ENCODE data around the gene KLHL17.

KLHL17 gene

DNA sequence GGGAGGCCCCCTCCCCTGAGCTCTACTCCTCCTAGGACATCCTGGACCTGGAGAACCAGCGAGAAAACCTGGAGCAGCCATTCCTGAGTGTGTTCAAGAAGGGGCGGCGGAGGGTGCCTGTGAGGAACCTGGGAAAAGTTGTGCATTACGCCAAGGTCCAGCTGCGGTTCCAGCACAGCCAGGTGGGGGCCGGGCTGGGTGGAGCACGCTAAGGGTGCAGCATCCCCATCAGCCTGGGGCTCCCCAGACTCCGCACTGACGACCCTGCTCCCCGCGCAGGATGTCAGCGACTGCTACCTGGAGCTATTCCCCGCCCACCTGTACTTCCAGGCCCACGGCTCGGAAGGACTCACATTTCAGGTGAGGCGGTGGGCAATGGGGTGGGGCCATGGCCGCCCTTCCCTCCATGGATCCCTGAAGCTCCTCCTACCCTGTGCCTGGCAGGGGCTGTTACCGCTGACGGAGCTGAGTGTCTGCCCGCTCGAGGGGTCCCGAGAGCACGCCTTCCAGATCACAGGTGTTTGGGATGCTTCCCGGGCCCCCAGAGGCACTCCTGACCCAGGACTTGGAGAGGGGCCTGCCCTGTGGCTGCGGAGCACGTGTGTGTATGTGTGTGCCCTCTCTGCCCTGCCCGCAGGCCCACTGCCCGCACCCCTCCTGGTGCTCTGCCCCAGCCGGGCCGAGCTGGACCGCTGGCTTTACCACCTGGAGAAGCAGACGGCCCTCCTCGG, 10.0 kb downstream of the KLHL17 start:
- TF ChIP-seq, protein P1, sequence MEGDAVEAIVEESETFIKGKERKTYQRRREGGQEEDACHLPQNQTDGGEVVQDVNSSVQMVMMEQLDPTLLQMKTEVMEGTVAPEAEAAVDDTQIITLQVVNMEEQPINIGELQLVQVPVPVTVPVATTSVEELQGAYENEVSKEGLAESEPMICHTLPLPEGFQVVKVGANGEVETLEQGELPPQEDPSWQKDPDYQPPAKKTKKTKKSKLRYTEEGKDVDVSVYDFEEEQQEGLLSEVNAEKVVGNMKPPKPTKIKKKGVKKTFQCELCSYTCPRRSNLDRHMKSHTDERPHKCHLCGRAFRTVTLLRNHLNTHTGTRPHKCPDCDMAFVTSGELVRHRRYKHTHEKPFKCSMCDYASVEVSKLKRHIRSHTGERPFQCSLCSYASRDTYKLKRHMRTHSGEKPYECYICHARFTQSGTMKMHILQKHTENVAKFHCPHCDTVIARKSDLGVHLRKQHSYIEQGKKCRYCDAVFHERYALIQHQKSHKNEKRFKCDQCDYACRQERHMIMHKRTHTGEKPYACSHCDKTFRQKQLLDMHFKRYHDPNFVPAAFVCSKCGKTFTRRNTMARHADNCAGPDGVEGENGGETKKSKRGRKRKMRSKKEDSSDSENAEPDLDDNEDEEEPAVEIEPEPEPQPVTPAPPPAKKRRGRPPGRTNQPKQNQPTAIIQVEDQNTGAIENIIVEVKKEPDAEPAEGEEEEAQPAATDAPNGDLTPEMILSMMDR (IDR thresholded peaks at IDR 0.05; ENCODE audit: low read depth, low read length), result no peak
- no peak for DNase-seq (ENCODE audit: extremely low read depth, low read depth)

DNA sequence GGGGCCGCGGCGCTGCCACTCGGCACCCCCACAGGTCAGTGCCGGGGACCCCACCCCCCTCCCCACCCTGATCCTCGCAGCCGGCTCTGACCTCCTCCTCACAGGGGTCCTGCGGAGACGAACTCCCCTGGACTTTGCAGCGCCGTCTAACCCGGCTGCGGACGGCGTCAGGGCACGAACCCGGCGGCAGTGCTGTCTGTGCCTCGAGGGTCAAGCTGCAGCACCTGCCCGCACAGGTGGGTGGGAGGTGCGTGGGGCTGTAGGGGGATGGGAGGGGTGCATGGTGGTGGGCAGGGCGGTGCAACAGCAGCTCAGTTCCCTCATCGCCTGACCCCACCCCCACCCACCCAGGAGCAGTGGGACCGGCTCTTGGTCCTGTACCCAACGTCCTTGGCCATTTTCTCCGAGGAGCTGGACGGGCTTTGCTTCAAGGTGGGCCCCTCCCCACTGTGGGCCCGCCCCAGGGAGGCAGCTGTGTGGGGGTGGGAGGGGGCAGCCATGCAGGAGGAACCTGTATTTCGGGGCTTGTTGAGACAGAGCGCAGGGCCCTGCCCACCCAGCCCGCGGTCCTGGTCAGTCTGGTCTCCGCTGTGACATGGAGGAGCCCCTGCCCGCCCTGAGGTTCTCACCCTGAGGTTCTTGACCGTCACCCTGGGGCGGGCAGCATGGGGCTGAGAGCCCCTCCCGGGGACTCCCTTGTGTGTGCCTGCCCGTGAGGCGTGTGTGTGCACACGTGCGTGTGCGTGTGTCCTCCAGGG, 10.8 kb downstream of the KLHL17 start:
- DNase-seq (ENCODE audit: extremely low read depth, low read depth), result no peak
- TF ChIP-seq, protein P1 (IDR thresholded peaks at IDR 0.05; ENCODE audit: low read depth, low read length), result no peak

DNA sequence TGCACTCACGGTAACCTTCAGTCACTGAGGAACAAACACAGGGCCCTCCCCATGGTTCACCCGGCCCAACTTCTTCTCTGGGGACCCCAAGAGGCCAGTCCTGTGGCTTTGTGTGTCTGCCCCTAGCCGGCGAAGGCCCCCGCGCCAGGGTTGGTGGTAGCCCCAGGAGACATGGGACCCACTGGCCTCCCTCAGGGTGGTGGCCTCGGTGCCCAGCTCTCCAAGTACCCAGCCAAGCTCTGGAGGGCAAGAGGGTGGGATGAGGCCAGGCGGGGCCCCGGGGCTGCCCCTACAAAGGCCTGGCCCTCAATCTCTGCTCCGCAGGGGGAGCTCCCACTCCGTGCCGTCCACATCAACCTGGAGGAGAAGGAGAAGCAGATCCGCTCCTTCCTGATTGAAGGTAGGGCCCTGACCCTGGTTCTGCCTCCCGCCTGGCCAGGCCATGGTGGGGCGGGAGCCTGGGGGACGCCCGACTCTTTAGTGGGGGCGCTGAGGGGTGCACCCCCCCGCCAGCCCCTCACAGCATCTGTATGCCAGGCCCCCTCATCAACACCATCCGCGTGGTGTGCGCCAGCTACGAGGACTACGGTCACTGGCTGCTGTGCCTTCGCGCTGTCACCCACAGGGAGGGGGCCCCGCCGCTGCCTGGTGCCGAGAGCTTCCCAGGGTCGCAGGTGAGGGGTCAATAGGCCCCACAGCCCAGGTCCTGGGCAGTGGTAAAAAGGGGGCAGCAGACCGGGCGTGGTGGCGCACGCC, 11.5 kb downstream of the KLHL17 start:
- DNase-seq (ENCODE audit: extremely low read depth, low read depth), result no peak
- TF ChIP-seq, protein P1 (IDR thresholded peaks at IDR 0.05; ENCODE audit: low read depth, low read length), result no peak

DNA sequence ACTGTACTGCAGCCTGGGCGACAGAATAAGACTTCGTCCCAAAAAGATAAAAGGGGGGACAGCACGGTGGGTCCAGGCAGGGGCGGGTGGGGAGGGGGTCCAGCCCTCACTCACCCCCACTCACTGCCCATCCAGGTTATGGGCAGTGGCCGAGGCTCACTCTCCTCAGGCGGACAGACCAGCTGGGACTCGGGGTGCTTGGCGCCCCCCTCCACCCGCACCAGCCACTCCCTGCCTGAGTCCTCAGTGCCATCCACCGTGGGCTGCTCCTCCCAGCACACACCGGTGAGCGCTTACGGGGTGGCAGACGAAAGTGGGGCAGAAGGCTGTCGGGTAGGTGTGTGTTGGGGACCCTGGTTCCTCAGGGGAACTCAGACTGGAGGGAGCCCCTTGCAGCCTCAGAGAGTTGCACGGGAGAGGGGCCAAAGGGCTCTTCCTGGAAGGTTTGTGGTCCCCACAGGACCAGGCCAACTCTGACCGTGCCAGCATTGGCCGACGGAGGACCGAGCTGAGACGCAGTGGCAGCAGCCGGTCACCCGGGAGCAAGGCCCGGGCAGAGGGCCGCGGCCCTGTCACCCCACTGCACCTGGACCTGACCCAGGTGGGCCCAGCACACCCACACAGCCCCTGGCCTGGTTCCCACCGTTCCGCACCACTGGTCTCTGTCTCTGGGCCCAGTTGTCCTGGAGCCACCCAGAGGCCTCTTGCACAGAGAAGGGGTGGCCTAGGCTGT, 12.5 kb downstream of the KLHL17 start:
- DNase-seq (ENCODE audit: extremely low read depth, low read depth), result no peak
- TF ChIP-seq, protein P1 (IDR thresholded peaks at IDR 0.05; ENCODE audit: low read depth, low read length), result no peak

DNA sequence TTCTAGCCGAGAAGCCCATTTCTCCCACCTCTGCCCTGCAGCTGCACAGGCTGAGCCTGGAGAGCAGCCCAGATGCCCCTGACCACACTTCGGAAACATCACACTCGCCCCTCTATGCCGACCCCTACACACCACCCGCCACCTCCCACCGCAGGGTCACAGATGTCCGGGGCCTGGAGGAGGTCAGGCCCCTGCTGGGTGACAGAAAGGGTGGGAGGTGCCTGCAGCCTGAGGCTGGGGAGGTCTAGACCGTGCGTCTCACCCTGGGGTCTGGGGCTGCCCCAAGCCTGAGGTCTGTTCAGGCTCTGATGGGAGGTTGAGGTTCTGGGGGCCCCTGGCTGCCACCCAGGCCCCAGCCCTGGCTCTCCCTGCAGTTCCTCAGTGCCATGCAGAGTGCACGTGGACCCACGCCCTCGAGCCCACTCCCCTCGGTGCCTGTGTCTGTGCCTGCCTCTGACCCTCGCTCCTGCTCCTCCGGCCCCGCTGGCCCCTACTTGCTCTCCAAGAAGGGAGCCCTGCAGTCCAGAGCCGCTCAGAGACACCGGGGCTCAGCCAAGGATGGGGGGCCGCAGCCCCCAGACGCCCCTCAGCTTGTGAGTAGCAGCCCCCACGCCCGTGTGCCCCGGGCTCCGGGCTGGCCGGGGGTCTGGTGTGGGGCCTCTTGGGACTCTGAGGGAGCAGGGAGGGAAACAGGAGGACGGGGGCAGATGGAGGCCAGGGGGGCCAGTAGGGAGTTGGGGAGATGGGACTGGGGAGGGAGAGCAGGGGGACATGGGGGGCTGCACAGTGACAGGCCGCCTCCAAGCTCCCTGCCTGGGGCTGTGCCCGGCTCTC, 13.3 kb downstream of the KLHL17 start:
- no peak for DNase-seq (ENCODE audit: extremely low read depth, low read depth)
- TF ChIP-seq, protein P1 (IDR thresholded peaks at IDR 0.05; ENCODE audit: low read depth, low read length), result no peak

DNA sequence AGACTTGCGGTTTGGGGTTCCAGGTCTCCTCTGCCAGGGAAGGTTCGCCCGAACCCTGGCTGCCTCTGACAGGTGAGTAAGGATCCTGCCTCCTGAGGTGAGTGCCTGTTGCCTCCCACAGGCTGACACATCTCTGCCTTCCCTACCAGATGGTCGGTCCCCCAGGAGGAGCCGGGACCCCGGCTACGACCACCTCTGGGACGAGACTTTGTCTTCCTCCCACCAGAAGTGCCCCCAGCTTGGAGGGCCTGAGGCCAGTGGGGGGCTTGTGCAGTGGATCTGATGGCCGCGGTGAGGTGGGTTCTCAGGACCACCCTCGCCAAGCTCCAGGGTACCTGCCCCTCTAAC, 13.9 kb downstream of the KLHL17 start:
- TF ChIP-seq, protein P1 (IDR thresholded peaks at IDR 0.05; ENCODE audit: low read depth, low read length), result no peak
- no peak for DNase-seq (ENCODE audit: extremely low read depth, low read depth)
